NCI-H2227 treated with DMSO at 0.1 percent for 48 hours (cell line): ENCODE data around the gene CRAMP1.
"Not testable (repeated sequence)": the region's sequence is repeated elsewhere in the genome, so short reads cannot be mapped to it uniquely, and the experiment has no call there.

Source experiments
- DNase-seq: peaks from one replicate; lab custom pipeline; 2025; lab: John Stamatoyannopoulos, UW

Gene CRAMP1

DNA sequence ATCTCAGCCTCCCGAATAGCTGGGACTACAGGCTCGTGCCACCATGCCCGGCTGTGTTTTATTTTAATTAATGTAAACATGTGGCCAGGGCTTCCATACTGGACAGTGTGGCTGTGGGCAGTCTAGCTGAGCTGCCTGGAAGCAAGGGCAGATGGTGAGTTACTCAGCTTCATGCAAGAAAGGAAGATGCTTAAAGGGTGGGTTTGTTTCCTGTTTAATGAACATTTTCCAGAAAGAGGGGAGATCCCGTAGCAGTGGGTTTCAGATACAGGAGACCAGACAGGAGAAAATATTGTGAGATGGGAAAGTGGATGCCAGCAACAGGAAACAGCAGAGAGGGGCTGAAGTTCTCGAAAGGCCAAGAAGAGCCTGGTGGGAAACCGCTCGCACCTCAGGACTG is 101.2 kb downstream of the CRAMP1 start:
- no peak for DNase-seq

- no peak for DNase-seq
Observed at GRCh38 chr16:1713933-1714332, 101.8 kb downstream of the CRAMP1 start.

GRCh38 chr16:1715220-1715619 is 103.1 kb downstream of the CRAMP1 start:
- no peak for DNase-seq

DNA sequence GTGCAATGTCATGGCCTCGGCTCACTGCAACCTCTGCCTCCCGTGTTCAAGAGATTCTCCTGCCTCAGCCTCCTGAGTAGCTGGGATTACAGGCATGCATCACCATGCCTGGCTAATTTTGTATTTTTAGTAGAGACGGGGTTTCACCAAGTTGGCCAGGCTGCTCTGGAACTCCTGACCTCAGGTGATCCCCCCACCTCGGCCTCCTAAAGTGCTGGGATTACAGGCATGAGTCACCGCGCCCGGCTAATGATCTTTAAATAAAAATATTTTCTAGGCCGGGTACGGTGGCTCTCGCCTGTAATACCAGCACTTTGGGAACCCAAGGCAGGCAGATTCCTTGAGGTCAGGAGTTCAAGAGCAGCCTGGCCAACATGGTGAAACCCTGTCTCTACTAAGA is 106.1 kb downstream of the CRAMP1 start:
- DNase-seq = not testable (repeated sequence)

DNA sequence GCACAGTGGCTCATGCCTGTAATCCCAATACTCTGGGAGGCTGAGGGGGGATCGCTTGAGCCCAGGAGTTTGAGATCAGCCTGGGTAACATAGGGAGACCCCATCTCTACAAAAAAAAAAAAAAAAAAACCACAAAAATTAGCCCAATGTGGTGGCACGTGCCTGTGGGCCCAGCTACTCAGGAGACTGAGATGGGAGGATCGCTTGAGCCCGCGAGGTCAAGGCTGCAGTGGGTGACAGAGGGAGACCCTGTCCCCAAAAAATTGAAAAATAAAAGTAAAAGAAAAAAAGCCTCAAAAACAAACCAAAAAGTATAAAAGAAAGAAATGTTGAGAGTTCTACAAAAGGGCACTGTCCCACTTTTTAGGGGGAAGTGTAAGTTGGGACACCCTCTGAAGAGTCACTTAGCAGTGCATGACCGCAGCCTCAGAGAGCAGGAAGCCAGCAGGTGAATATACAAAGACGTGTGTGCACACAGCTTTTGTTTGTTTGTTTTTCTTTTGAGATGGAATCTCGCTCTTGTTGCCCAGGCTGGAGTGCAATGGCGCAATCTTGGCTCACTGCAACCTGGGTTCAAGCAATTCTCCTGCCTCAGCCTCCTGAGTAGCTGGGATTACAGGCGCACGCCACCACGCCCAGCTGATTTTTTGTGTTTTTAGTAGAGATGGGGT is 107.5 kb downstream of the CRAMP1 start:
- DNase-seq = not testable (repeated sequence)

DNA sequence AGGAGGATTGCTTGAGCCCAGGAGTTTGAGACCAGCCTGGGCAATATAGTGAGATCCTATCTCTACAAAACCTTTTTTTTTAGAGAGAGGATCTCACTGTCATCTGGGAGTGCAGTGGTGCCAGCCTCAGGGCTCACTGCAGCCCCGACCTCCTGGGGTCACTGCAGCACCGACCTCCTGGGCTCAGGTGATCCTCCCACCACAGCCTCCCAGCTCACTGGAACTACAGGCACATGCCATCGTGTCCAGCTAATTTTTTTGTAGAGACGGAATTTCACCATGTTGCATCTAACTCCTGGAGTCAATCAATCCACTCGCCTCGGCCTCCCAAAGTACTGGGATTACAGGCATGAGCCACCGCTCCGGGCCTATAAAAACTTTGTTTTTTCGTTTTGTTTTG is 109.2 kb downstream of the CRAMP1 start:
- no peak for DNase-seq

DNA sequence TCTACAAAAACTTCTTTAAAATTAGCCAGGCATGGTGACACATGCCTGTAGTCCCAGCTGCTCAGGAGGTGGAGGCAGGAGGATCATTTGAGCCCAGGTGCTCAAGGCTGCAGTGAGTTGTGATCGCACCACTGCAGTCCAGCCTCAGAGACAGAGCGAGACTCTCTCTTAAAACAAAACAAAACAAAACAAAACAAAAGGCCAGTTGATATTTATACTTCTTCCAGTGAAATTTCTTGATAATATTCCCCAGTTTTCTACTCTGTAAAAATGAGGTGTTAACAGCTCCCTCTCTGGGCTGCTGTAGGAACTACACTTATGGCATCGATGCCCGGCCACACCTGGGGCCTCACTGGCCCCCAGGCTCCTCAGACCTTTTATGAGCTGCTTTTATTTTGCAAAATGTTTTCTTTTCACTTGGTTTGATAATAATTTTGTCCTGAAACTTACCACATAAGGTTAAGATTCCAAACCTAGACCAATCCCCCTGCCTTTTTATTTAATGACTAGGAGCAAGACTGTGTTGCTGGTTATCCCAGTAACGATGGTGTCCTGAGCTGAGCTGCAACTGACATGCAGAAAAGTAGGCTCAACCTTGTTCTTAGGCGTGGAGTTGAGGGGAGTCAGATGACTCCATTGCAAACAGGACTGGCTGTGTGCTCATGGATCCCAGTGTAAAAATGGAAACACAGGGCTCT is 111.4 kb downstream of the CRAMP1 start:
- DNase-seq = peak; percentile 32

DNA sequence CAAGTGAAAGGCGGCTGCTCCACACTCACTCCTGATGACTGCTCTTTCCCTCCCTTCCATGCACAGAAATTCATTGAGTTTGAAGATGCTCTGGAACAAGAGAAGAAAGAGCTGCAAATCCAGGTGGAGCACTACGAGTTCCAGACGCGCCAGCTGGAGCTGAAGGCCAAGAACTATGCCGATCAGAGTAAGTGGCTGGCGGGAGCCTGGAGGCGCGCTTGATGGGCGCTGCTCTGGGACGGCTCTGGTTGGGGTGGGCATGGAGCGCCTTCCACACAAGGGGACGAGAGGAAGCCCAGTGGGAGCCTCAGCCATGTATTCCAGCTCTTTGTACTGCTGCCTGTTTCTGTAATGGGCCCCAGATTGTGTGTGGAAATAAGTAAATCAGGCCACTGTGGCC is 112.3 kb downstream of the CRAMP1 start:
- no peak for DNase-seq

GRCh38 chr16:1726661-1727502 is 114.7 kb downstream of the CRAMP1 start:
- no peak for DNase-seq
